SU-DHL-6 (cell line): ENCODE data around the gene SCARF2.

Experiments
- H2AFZ ChIP-seq: fragments of 200-600 bp; sonication (generic); 2 replicates; pipeline ENCODE4 v1.6.1; 2014; ENCODE audit warnings: low read depth, mild to moderate bottlenecking, moderate library complexity, mixed read lengths, antibody characterized with exemption, low read length; ENCODE audit not compliant: severe bottlenecking
- H3F3A ChIP-seq: fragments of 200-600 bp; shearing (Covaris generic); 2 replicates; pipeline ENCODE4 v1.6.0; 2016; ENCODE audit warnings: antibody characterized with exemption, mild to moderate bottlenecking; ENCODE audit not compliant: insufficient read depth
- H3K27ac ChIP-seq: fragments of 200-600 bp; sonication (generic); 2 replicates; pipeline ENCODE4 v1.5.1; 2016; ENCODE audit warnings: low read depth, mild to moderate bottlenecking, low read length, moderate library complexity, mixed read lengths
- H3K27me3 ChIP-seq: fragments of 200-600 bp; sonication (generic), shearing (Covaris generic); 2 replicates; pipeline ENCODE4 v1.6.0; 2014; ENCODE audit warnings: mild to moderate bottlenecking, low read length
- H3K36me3 ChIP-seq: fragments of 200-600 bp; sonication (generic); 2 replicates; pipeline ENCODE4 v1.6.1; 2014; ENCODE audit warnings: mild to moderate bottlenecking, low read length, mixed read lengths
- H3K4me2 ChIP-seq: fragments of 300-600, 200-600 bp; shearing (Covaris generic), sonication (generic); 2 replicates; pipeline ENCODE4 v1.6.0; 2014; ENCODE audit warnings: low read length, low read depth, mild to moderate bottlenecking; ENCODE audit not compliant: poor library complexity, severe bottlenecking
- H3K4me3 ChIP-seq: fragments of 200-600 bp; sonication (generic); 2 replicates; pipeline ENCODE4 v1.5.1; 2014; ENCODE audit warnings: antibody characterized with exemption, low read length, mild to moderate bottlenecking, mixed read lengths; ENCODE audit not compliant: insufficient read depth, poor library complexity, severe bottlenecking
- H3K79me2 ChIP-seq: fragments of 200-600 bp; sonication (generic); 2 replicates; pipeline ENCODE4 v1.6.1; 2014; ENCODE audit warnings: mild to moderate bottlenecking, low read length, moderate library complexity; ENCODE audit not compliant: insufficient read depth
- H3K9ac ChIP-seq: fragments of 200-600 bp; sonication (generic); 2 replicates; pipeline ENCODE4 v1.7.0; 2014; ENCODE audit warnings: mild to moderate bottlenecking, low read length
- H3K9me2 ChIP-seq: fragments of 200-600 bp; sonication (generic); replicated peaks from 2 replicates; pipeline ENCODE4 v1.6.1; 2014; ENCODE audit warnings: low read length; ENCODE audit not compliant: insufficient read depth
- H3K9me3 ChIP-seq: fragments of 200-600 bp; sonication (generic); 2 replicates; pipeline ENCODE4 v1.6.1; 2014; ENCODE audit warnings: low read length, mixed read lengths; ENCODE audit not compliant: insufficient read depth
- H4K20me1 ChIP-seq: fragments of 200-600 bp; sonication (generic); 2 replicates; pipeline ENCODE4 v1.6.1; 2014; ENCODE audit warnings: low read depth, mild to moderate bottlenecking, antibody characterized with exemption, low read length, moderate library complexity, mixed read lengths
- EZH2phosphoT487 ChIP-seq: fragments of 200-600 bp; sonication (generic), shearing (Covaris generic); conservative IDR thresholded peaks from 2 replicates; pipeline ENCODE4 v1.6.1; 2018; ENCODE audit warnings: mild to moderate bottlenecking, antibody characterized with exemption, low read length, moderate library complexity, mixed read lengths
- TF ChIP-seq, protein P1 (sequence below): fragments of 200-600 bp; sonication (generic); IDR thresholded peaks from one replicate; pipeline ENCODE4 v1.5.1; 2017; ENCODE audit warnings: antibody characterized with exemption, mild to moderate bottlenecking, low read length, moderate library complexity; ENCODE audit not compliant: insufficient read depth, poor library complexity, severe bottlenecking

Gene SCARF2

GRCh38 chr22:20423008-20423905 is 14.4 kb downstream of the SCARF2 start:
- no peak overlapping the region for H3K27ac ChIP-seq
- no peak overlapping the region for H3K9ac ChIP-seq
- TF ChIP-seq, protein P1, sequence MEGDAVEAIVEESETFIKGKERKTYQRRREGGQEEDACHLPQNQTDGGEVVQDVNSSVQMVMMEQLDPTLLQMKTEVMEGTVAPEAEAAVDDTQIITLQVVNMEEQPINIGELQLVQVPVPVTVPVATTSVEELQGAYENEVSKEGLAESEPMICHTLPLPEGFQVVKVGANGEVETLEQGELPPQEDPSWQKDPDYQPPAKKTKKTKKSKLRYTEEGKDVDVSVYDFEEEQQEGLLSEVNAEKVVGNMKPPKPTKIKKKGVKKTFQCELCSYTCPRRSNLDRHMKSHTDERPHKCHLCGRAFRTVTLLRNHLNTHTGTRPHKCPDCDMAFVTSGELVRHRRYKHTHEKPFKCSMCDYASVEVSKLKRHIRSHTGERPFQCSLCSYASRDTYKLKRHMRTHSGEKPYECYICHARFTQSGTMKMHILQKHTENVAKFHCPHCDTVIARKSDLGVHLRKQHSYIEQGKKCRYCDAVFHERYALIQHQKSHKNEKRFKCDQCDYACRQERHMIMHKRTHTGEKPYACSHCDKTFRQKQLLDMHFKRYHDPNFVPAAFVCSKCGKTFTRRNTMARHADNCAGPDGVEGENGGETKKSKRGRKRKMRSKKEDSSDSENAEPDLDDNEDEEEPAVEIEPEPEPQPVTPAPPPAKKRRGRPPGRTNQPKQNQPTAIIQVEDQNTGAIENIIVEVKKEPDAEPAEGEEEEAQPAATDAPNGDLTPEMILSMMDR: no peak
- TF ChIP-seq EZH2phosphoT487: no peak

GRCh38 chr22:20422271-20423007 is 15.2 kb downstream of the SCARF2 start:
- Histone ChIP-seq H3F3A (no peaks in the 10 kb centered on the region), H3K27me3 (no peaks in the 10 kb centered on the region), H3K4me2 (no peak overlapping the region), H3K4me3 (no peak overlapping the region), H3K9me2 (no peaks in the 10 kb centered on the region), H3K9ac (no peak overlapping the region), H2AFZ (no peak overlapping the region), H3K79me2 (no peaks in the 10 kb centered on the region), H3K27ac (no peak overlapping the region), H3K36me3 (no peaks in the 10 kb centered on the region), H4K20me1 (no peaks in the 10 kb centered on the region), H3K9me3 (no peaks in the 10 kb centered on the region)
- TF ChIP-seq, protein P1: no peak

More at GRCh38 chr22:20423008-20423905, 14.4 kb downstream of the SCARF2 start:
- Histone ChIP-seq H3F3A (no peaks in the 10 kb centered on the region), H4K20me1 (no peaks in the 10 kb centered on the region), H2AFZ (no peak overlapping the region), H3K36me3 (no peaks in the 10 kb centered on the region), H3K4me3 (no peak overlapping the region), H3K79me2 (no peaks in the 10 kb centered on the region), H3K4me2 (no peak overlapping the region), H3K27me3 (no peaks in the 10 kb centered on the region), H3K9me3 (no peaks in the 10 kb centered on the region), H3K9me2 (no peaks in the 10 kb centered on the region)

DNA sequence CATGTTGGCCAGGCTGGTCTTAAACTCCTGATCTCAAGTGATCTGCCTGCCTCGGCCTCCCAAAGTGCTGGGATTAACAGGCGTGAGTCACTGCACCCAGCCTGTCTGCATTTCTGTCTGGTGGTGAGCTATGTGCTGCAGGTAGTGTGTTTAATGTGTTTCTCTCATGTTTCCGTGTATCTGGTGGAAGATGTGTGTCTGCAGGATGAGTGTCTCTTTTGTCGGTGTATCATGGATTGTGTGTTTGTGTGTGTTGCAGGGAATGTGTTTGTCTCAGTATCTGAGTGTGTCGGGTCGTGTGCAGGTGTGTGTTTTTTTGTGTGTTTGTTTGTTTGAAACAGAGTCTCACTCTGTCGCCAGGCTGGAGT is 16.1 kb downstream of the SCARF2 start:
- TF ChIP-seq EZH2phosphoT487: no peak
- TF ChIP-seq, protein P1: no peak
- no peaks in the 10 kb centered on the region for H3K36me3 ChIP-seq

More for the DNA sequence above, 16.1 kb downstream of the SCARF2 start:
- Histone ChIP-seq H3K27ac (no peak overlapping the region), H4K20me1 (no peaks in the 10 kb centered on the region), H3K79me2 (no peaks in the 10 kb centered on the region), H3K27me3 (no peaks in the 10 kb centered on the region), H3K9me3 (no peaks in the 10 kb centered on the region), H3K4me3 (no peak overlapping the region), H3K9ac (no peak overlapping the region), H2AFZ (no peak overlapping the region), H3K9me2 (no peaks in the 10 kb centered on the region), H3F3A (no peaks in the 10 kb centered on the region), H3K4me2 (no peak overlapping the region)
